Vagina (tissue), 2 donors: ENCODE measurements around the gene DUSP8.

Experiments used
- POLR2AphosphoS5 ChIP-seq, 2 donors: sonication (generic); formaldehyde crosslinking; IDR thresholded peaks; one replicate each; pipeline ENCODE4 v1.9.0; 2017; ENCODE audit warnings: antibody characterized with exemption in 2 of 2, mild to moderate bottlenecking in 2 of 2, low read depth in 1 of 2; ENCODE audit not compliant: insufficient read depth in 1 of 2
- TF ChIP-seq, protein P1 (sequence below), 3 experiments: fragments of 450-650 bp in 2 of 3; fragments of 200-600 bp in 1 of 3; sonication (generic) in 1 of 3; IDR thresholded peaks; one replicate each; pipeline ENCODE4 v1.5.1; 2017 to 2019; ENCODE audit warnings: antibody characterized with exemption in 3 of 3, mild to moderate bottlenecking in 2 of 3, moderate library complexity in 2 of 3

DNA sequence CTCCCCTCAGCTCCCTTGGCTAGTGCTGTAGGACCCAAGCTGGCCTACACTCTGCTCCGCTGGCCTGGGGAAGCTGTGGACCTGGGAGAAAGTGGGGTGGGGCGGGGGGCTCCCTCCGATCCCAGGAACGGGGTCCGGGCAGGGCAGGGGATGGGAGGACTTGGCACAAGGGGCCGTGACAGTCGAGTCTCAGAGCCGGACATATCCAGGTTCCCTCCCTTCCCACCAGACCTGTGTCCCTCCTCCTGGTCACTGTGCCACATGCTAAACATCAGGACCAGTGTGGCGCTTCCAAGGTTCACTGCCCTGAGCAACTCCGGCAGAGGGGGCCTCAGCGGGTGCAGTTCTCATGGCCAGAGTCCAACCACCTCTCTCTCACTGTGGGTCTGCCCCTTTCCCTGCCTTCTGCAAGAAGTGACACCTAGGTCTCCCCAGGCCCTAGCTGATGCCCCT lies 2.0 kb downstream of the DUSP8 start:
- TF ChIP-seq, protein P1, sequence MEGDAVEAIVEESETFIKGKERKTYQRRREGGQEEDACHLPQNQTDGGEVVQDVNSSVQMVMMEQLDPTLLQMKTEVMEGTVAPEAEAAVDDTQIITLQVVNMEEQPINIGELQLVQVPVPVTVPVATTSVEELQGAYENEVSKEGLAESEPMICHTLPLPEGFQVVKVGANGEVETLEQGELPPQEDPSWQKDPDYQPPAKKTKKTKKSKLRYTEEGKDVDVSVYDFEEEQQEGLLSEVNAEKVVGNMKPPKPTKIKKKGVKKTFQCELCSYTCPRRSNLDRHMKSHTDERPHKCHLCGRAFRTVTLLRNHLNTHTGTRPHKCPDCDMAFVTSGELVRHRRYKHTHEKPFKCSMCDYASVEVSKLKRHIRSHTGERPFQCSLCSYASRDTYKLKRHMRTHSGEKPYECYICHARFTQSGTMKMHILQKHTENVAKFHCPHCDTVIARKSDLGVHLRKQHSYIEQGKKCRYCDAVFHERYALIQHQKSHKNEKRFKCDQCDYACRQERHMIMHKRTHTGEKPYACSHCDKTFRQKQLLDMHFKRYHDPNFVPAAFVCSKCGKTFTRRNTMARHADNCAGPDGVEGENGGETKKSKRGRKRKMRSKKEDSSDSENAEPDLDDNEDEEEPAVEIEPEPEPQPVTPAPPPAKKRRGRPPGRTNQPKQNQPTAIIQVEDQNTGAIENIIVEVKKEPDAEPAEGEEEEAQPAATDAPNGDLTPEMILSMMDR (IDR thresholded peaks at IDR 0.05) = no peak
- TF ChIP-seq POLR2AphosphoS5 (IDR thresholded peaks at IDR 0.05; ENCODE audit: insufficient read depth in 1 of 2, low read depth in 1 of 2) = no peak
